Neural cell (in vitro differentiated cells): ENCODE results near the gene TSPAN14. TPM values are rescaled to one million over a fixed set of nuclear protein-coding genes. Genes with fewer than 3 reads are reported as not detected.

Experiments
- H2AFZ ChIP-seq: fragments of 200-600, 300-800 bp; sonication (generic), shearing (Covaris generic); 2 replicates; pipeline ENCODE4 v1.6.0; 2014; ENCODE audit warnings: low read depth, mild to moderate bottlenecking, antibody characterized with exemption, low read length, moderate library complexity
- H3F3A ChIP-seq: fragments of 200-600 bp; shearing (Covaris generic); 2 replicates; pipeline ENCODE4 v1.6.1; 2016; ENCODE audit warnings: mild to moderate bottlenecking, moderate library complexity, mixed read lengths, antibody characterized with exemption, low read length; ENCODE audit not compliant: insufficient read depth, poor library complexity, severe bottlenecking
- H3K27ac ChIP-seq: fragments of 200-600, 300-800 bp; sonication (generic), shearing (Covaris generic); 2 replicates; pipeline ENCODE4 v1.5.1; 2014; ENCODE audit warnings: mild to moderate bottlenecking, low read length, moderate library complexity
- H3K27me3 ChIP-seq: fragments of 300-800, 200-600 bp; sonication (generic), shearing (Covaris generic); 2 replicates; pipeline ENCODE4 v1.6.0; 2014; ENCODE audit warnings: mild to moderate bottlenecking, low read depth, low read length, moderate library complexity; ENCODE audit not compliant: insufficient read depth
- H3K36me3 ChIP-seq: fragments of 300-800, 200-600 bp; sonication (generic), shearing (Covaris generic); 2 replicates; pipeline ENCODE4 v1.5.1; 2014; ENCODE audit warnings: mild to moderate bottlenecking, antibody characterized with exemption, low read length, moderate library complexity; ENCODE audit not compliant: insufficient read depth
- H3K4me2 ChIP-seq: fragments of 300-800, 200-600 bp; sonication (generic), shearing (Covaris generic); 2 replicates; pipeline ENCODE4 v1.6.0; 2014; ENCODE audit warnings: mild to moderate bottlenecking, low read length
- H3K4me3 ChIP-seq: fragments of 300-800, 200-600 bp; sonication (generic), shearing (Covaris generic); 2 replicates; pipeline ENCODE4 v1.5.1; 2014; ENCODE audit warnings: mild to moderate bottlenecking, low read length, moderate library complexity
- H3K79me2 ChIP-seq: fragments of 200-600 bp; shearing (Covaris generic); replicated peaks from 2 replicates; pipeline ENCODE4 v1.6.0; 2014; ENCODE audit warnings: mild to moderate bottlenecking, low read length, moderate library complexity; ENCODE audit not compliant: insufficient read depth
- H3K9ac ChIP-seq: fragments of 300-800, 200-600 bp; sonication (generic), shearing (Covaris generic); 2 replicates; pipeline ENCODE4 v1.6.1; 2016; ENCODE audit warnings: mild to moderate bottlenecking, low read length, mixed read lengths
- H3K9me2 ChIP-seq: fragments of 200-600 bp; shearing (Covaris generic); 2 replicates; pipeline ENCODE4 v1.6.1; 2016; ENCODE audit warnings: mild to moderate bottlenecking, low read length, mixed read lengths; ENCODE audit not compliant: insufficient read depth
- H3K9me3 ChIP-seq: fragments of 200-600, 300-800 bp; sonication (generic), shearing (Covaris generic); 2 replicates; pipeline ENCODE4 v1.6.1; 2016; ENCODE audit warnings: mild to moderate bottlenecking, mixed run types, low read length, moderate library complexity, mixed read lengths
- H4K20me1 ChIP-seq: fragments of 200-600 bp; shearing (Covaris generic); 2 replicates; pipeline ENCODE4 v1.6.1; 2016; ENCODE audit warnings: mild to moderate bottlenecking, mixed run types; ENCODE audit not compliant: insufficient read depth
- CTCF ChIP-seq: fragments of 450-650 bp; IDR thresholded peaks from 2 replicates; pipeline ENCODE4 v1.5.1; 2014; ENCODE audit warnings: antibody characterized with exemption, mild to moderate bottlenecking, moderate library complexity; ENCODE audit not compliant: poor library complexity, severe bottlenecking
- EP300 ChIP-seq: fragments of 450-650 bp; conservative IDR thresholded peaks from 2 replicates; pipeline ENCODE4 v1.6.1; 2014; ENCODE audit warnings: antibody characterized with exemption, mild to moderate bottlenecking, moderate library complexity; ENCODE audit not compliant: poor library complexity, severe bottlenecking
- EZH2 ChIP-seq: fragments of 200-600, 300-800 bp; shearing (Covaris generic), sonication (generic); IDR thresholded peaks from 2 replicates; pipeline ENCODE4 v1.6.1; 2014; ENCODE audit warnings: antibody characterized with exemption, low read length, borderline replicate concordance, mild to moderate bottlenecking; ENCODE audit not compliant: insufficient read depth, poor library complexity, severe bottlenecking
- MXI1 ChIP-seq: fragments of 450-650 bp; conservative IDR thresholded peaks from 2 replicates; pipeline ENCODE4 v1.6.1; 2014; ENCODE audit warnings: antibody characterized with exemption, mild to moderate bottlenecking; ENCODE audit not compliant: poor library complexity, severe bottlenecking
- POLR2AphosphoS5 ChIP-seq: IDR thresholded peaks from 2 replicates; pipeline ENCODE4 v1.6.1; 2012
- RAD21 ChIP-seq: fragments of 450-650 bp; conservative IDR thresholded peaks from 2 replicates; pipeline ENCODE4 v1.6.1; 2014; ENCODE audit warnings: antibody characterized with exemption, mild to moderate bottlenecking, moderate library complexity
- REST ChIP-seq: IDR thresholded peaks from 2 replicates; pipeline ENCODE4 v1.6.1; 2012; ENCODE audit warnings: borderline replicate concordance
- SMC3 ChIP-seq: fragments of 450-650 bp; conservative IDR thresholded peaks from 2 replicates; pipeline ENCODE4 v1.6.1; 2014; ENCODE audit warnings: antibody characterized with exemption, mild to moderate bottlenecking, moderate library complexity; ENCODE audit not compliant: poor library complexity
- TAF1 ChIP-seq: IDR thresholded peaks from 2 replicates; pipeline ENCODE4 v1.6.1; 2012; ENCODE audit warnings: low read depth
- polyA plus RNA-seq: library from polyadenylated mRNA; depleted of rRNA; stranded (reverse); fragments of >200 nt; gene quantifications from 2 replicates; pipeline ENCODE4 v1.2.3, GENCODE V29; 2014

Gene TSPAN14
- polyA plus RNA-seq, 1 donor from 2014 or later, result 26.3 TPM

- no peak for TF ChIP-seq EZH2
- Histone ChIP-seq H3K9me2 (no peaks in the 10 kb centered on the region), H3K9me3 (no peaks in the 10 kb centered on the region), H3K4me3 (no peak overlapping the region), H2AFZ (no peak overlapping the region), H3K79me2 (peaks cover 80% of the 10 kb centered on the region), H3F3A (no peaks in the 10 kb centered on the region), H3K27ac (no peak overlapping the region), H3K9ac (no peak overlapping the region), H3K27me3 (no peaks in the 10 kb centered on the region), H4K20me1 (no peaks in the 10 kb centered on the region), H3K36me3 (no peaks in the 10 kb centered on the region), H3K4me2 (no peak overlapping the region)
Measured at GRCh38 chr10:80459047-80459865, 5.1 kb downstream of the TSPAN14 start.

DNA sequence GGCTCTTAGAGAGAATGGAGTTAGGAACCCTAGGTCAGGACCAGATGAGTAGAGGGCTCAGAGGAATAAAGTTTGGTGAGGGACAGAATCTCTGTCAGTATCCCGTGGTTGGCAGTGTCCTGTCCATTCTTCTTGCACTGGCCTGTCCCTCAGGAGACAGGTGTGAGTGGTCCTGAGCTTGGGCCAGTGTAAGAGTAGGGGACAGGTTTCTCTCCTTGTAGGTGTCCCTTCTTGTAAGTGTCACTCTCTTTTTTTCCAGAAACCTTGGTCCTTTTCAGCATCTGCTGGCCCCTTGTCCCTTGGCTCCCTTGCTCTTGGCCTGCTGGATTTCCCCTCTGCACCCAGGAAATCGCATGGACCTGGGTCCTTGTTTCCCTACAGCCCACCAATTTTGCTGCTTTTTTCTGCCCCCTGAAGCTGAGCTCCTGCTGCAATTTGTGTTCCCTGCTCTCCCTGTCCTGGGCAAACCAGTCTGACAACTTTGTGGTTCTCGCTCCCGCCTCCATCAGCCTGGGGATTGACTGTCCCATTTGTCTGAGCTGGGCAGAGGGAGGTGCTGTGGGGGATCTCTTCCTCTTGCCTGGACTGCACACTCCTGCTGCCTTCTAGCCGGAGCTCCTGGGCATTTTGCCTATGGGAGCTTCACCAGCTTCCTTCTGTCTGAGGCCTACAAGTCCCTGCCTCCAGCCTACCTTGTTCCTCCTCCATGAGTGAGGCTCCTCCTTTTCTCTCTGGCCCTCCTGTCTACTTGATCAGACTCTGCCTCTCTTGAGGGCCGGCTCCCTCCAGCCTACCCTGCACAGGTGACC, 6.5 kb downstream of the TSPAN14 start:
- no peak for TF ChIP-seq MXI1
- TF ChIP-seq TAF1, result no peak
- TF ChIP-seq REST, result no peak
- no peak for TF ChIP-seq EP300
- no peak for TF ChIP-seq SMC3
- no peak for TF ChIP-seq EZH2
- no peak for TF ChIP-seq RAD21
- TF ChIP-seq POLR2AphosphoS5, result no peak
- TF ChIP-seq CTCF, result no peak
- Histone ChIP-seq H3K27me3 (no peaks in the 10 kb centered on the region), H3K4me2 (no peak overlapping the region), H3K79me2 (peaks cover 83% of the 10 kb centered on the region), H3K4me3 (no peak overlapping the region), H3K9me2 (no peaks in the 10 kb centered on the region), H3F3A (no peaks in the 10 kb centered on the region), H3K9ac (no peak overlapping the region), H3K27ac (no peak overlapping the region), H3K36me3 (no peaks in the 10 kb centered on the region), H3K9me3 (no peaks in the 10 kb centered on the region), H2AFZ (no peak overlapping the region), H4K20me1 (no peaks in the 10 kb centered on the region)
